ENCODE results near the gene BDKRB2. TPM values are rescaled to one million over a fixed set of nuclear protein-coding genes. Genes with fewer than 3 reads are reported as not detected.
A peak's percentile ranks its signal among the peaks of the same experiment; 100 is the strongest.

BDKRB2 gene
- total RNA-seq, 1 experiment from 2014 or later, result 28.2 TPM

DNA sequence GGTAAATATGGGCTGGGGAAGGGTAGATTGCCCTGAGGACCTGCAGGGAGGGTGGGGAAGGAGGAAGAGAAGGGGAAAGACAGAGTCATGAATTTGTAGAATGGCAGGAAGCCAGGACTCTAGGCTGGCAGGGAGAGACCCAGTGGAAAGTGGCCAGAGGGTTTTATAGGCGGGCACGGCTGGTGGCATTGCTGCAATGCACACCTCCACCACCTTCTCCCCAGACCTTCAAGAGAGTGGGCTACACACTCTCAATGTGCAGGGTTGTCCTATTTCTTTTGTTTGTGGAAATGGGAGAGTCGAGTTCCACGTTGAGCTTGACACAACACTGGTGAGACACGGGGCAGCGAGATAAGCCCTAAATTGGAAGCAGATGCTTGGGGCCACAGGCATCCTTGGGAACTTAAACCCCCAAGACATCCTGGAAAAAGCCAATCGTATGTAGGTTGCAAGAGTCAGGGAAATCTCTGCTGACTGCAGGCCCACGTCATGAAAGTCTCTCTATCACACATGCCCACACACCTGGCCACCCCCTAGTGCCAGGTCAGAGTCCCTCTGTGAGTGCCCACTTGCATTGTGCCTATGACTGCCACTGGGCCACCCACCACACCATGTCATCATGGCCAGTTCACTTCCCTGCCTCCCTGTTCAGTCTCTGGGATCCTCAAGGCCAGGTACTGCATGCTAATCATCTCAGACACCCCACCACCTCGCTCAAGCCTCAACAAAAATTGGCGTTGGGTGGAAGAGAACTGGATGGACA lies 38.0 kb upstream of the BDKRB2 start:
- H3K27ac ChIP-seq, result peak overlapping the region; percentile 82
- no peak overlapping the region for H3K4me3 ChIP-seq
- H3K36me3 ChIP-seq, result no peaks in the 10 kb centered on the region
- H3K4me1 ChIP-seq (replicated peaks), result peaks cover 38% of the 10 kb centered on the region
- H3K9me3 ChIP-seq (replicated peaks), result no peaks in the 10 kb centered on the region
- DNase-seq (ENCODE audit: low read depth in 1 of 2, low spot score in 2 of 2), result peak in 1 of 2 experiments; percentile 47
- no peaks in the 10 kb centered on the region for H3K27me3 ChIP-seq (replicated peaks)

DNA sequence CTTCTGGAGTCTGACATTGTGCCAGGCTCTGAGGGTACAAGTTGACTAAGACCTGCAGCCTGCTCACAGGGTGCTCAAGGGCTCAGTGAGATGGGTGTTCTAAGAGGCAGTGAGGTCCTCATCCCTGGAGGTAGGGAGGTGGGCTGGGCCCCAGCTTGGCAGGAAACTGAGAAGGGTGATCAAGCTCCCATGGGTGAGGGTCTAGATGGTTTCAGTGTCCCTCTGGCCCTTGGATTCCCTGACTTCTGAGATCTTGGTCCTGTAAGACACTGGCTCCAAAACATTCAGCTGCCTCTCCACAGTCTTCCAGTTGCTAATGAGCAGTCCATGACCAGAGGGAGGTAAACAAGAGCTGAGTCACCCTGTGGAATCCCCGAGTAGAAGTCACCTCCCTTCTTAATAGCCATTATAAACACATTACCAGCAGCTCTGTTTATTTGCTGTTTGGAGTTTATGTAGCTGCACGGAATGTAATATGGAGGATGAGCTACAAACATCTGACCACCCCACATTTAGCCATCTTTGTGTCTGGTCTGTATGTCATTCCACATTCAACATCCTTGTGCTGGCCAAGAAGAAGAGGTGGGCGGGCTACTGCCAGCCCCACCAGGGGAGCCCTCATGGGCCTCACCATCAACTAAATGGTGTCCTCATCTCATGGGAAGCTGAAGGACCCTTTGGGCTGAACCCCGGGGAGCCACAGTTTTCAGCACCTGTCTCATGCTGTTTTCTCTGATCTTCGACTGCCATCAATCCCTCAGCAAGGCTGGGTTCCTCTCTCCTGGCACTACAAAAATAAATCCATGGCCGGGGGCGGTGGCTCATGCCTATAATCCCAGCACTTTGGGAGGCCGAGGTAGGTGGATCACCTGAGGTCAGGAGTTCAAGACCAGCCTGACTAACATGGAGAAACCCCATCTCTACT lies 37.2 kb upstream of the BDKRB2 start:
- H3K36me3 ChIP-seq, result no peaks in the 10 kb centered on the region
- H3K9me3 ChIP-seq (replicated peaks), result no peaks in the 10 kb centered on the region
- peak; percentile 86 to 90 for DNase-seq (ENCODE audit: low read depth in 1 of 2, low spot score in 2 of 2)
- H3K27ac ChIP-seq, result peak overlapping the region; percentile 82
- H3K4me1 ChIP-seq (replicated peaks), result peaks cover 34% of the 10 kb centered on the region
- no peaks in the 10 kb centered on the region for H3K27me3 ChIP-seq (replicated peaks)
- no peak overlapping the region for H3K4me3 ChIP-seq

DNA sequence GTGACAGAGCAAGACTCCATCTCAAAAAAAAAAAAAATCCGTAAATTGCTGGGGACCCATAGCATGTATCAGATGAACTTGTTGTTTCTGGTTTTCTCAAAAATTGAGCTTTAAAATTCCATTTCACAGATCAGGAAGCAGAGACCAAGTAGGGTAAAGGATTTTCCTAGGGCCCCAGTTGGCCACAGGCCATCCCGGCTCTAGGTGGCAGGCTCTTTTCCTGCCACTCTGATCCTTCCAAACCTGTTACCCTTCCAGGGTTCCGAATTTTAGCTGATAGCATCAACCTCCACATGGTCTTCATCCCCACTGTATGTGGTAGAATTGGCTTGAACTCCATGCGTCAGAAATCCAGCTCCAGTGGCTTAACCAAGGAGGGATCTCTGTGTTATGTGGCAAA lies 36.1 kb upstream of the BDKRB2 start:
- no peaks in the 10 kb centered on the region for H3K27me3 ChIP-seq (replicated peaks)
- peaks cover 28% of the 10 kb centered on the region for H3K4me1 ChIP-seq (replicated peaks)
- no peak overlapping the region for H3K27ac ChIP-seq
- H3K4me3 ChIP-seq, result no peak overlapping the region
- no peaks in the 10 kb centered on the region for H3K9me3 ChIP-seq (replicated peaks)
- no peaks in the 10 kb centered on the region for H3K36me3 ChIP-seq
- no peak for DNase-seq (ENCODE audit: low read depth in 1 of 2, low spot score in 2 of 2)

DNA sequence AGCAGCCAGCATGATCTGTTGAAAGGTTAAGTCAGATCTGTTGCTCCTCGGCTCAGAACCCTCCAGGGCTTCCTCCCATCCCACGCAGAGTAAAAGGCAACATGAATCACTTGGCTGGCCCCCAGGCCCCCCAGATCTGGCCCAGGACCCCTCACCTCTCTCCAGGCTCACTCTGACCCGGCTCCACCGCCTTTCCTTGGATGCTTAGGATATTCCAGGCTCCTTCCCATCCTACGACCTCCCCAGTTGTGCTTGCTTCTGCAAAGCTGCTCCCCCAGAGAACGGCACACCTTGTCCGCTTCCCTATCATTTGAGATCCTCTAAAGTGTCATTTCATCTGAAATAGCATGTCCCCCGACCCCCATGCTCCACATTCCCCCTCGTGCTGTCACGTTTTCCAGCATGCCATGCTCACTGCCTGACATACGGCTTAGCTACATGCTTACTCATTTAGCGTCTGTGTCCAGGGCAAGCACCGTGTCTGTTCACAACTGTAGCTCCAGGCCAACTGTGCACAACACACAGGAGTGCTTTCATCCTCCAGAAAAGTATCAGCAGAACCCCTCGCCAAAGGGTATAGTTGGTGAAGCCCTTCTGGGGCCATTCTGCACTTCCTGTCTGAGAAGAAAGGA lies 33.6 kb upstream of the BDKRB2 start:
- no peaks in the 10 kb centered on the region for H3K27me3 ChIP-seq (replicated peaks)
- DNase-seq (ENCODE audit: low read depth in 1 of 2, low spot score in 2 of 2), result no peak
- H3K27ac ChIP-seq, result no peak overlapping the region
- no peaks in the 10 kb centered on the region for H3K9me3 ChIP-seq (replicated peaks)
- H3K36me3 ChIP-seq, result no peaks in the 10 kb centered on the region
- H3K4me3 ChIP-seq, result no peak overlapping the region
- peaks cover 20% of the 10 kb centered on the region for H3K4me1 ChIP-seq (replicated peaks)

DNA sequence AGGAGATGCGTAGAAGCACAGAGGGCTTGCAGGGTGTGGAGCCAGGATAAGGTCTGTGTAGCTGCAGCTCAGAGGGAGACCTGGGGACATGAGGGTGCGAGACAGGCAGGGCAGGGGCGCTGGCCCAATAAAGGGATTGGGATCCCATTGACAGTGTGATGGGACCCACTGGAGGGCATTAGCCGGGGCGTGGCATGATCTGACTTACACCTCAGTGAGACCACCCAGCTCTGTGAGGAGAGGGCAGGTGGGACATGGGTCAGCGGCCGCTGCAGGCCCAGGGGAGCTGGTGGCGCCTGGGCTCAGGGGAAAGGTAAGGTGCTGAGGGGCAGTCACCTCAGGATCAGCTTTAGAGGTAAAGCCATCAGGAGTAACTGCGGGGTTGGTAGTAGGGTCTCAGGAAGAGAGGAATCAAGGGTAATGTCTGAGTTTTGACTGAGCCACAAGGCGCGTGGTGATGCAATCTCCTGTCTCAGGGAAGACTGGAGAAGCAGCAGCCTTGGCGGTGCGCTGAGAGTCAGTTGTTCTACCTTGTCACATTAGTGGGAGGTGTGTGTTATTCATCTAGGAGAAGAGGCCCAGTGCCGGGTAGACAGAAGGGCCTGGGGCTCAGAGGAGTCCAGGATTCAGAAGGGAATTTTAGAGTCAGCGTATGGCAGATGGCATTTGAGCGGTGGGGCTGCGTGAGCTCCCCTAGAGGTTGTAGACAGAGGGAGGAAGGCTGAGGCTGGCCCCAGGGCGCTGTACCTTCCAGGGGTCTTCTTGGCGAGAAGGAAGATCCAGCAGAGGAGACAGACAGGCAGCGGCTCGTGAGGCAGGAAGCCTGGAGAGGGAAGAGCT lies 30.8 kb upstream of the BDKRB2 start:
- H3K4me3 ChIP-seq, result no peak overlapping the region
- H3K27ac ChIP-seq, result no peak overlapping the region
- DNase-seq (ENCODE audit: low read depth in 1 of 2, low spot score in 2 of 2), result no peak
- no peaks in the 10 kb centered on the region for H3K9me3 ChIP-seq (replicated peaks)
- no peaks in the 10 kb centered on the region for H3K36me3 ChIP-seq
- peaks cover 13% of the 10 kb centered on the region for H3K4me1 ChIP-seq (replicated peaks)
- H3K27me3 ChIP-seq (replicated peaks), result no peaks in the 10 kb centered on the region

DNA sequence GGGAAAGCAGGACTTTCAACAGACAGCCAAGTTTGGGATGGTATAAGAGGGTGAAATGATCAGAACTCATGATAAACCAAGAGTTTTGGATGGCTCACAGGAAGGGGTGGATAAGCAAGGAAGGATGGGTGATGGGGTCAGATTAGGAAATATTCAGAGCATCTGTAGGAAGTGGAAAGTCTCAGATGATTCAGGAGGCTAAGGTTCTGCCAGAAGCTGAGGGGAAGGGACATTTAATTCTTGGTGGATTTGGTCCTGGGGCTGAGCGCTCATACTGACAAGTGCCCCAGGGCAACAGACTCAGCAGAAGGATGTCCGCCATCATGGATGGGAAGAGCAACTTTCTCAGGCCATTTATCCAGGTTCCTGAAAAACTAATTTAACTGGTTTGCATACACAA lies 28.4 kb upstream of the BDKRB2 start:
- no peak overlapping the region for H3K27ac ChIP-seq
- no peak overlapping the region for H3K4me3 ChIP-seq
- no peak for DNase-seq (ENCODE audit: low read depth in 1 of 2, low spot score in 2 of 2)
- no peaks in the 10 kb centered on the region for H3K27me3 ChIP-seq (replicated peaks)
- H3K4me1 ChIP-seq (replicated peaks), result peaks cover 13% of the 10 kb centered on the region
- H3K9me3 ChIP-seq (replicated peaks), result no peaks in the 10 kb centered on the region
- no peaks in the 10 kb centered on the region for H3K36me3 ChIP-seq

DNA sequence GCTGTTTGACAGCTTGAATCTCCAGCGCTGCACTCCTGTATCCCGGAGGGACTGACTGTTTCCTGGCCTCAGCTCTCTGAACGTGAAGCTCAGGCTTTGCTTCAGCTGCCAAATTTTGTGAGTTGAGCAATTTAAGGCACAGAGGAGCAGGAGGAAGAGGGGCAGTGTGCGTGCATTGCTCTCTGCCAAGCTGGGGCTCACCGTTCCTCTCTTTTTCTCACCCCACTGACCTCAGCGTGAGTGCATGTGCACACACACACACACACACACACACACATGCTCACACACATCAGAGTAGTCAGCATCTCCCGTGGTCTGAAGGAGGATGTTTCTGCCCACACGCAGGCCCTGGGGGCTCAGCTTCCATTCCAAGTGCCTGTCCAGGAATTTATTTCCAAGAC lies 27.8 kb upstream of the BDKRB2 start:
- H3K36me3 ChIP-seq, result no peaks in the 10 kb centered on the region
- H3K4me1 ChIP-seq (replicated peaks), result peaks cover 13% of the 10 kb centered on the region
- H3K27me3 ChIP-seq (replicated peaks), result no peaks in the 10 kb centered on the region
- H3K4me3 ChIP-seq, result no peak overlapping the region
- H3K9me3 ChIP-seq (replicated peaks), result no peaks in the 10 kb centered on the region
- peak in 1 of 2 experiments; percentile 20 for DNase-seq (ENCODE audit: low read depth in 1 of 2, low spot score in 2 of 2)
- H3K27ac ChIP-seq, result no peak overlapping the region

DNA sequence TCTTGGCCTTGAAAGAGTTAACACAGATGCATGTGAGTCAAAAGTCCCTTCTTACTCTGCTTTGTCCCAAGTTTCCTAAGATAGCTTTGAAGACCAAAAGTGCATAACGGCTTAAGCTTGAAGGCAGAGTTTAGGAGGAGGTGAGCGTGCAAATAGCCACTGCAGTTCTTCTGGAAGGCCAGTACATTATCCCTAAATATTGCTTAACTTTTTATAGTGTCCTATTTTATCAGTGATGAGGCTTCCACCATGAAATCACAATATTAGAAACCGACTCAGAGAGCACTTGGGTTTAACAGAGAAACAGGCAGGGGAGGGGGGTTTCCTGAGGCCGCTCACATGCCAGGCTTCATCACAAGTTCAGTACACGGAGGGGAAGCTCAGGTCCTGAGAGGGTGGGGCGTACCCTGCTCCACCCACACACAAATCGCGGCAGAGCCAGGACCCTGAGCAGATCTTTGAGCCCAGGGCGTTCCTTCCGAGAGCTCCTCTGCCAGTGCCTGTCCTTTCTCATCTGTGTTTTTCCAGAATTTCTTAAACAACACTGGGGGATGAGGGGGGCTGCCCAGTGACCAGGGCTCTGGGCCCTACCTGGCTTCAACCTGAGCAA lies 26.8 kb upstream of the BDKRB2 start:
- Histone ChIP-seq H3K27me3 (replicated peaks) (no peaks in the 10 kb centered on the region), H3K9me3 (replicated peaks) (no peaks in the 10 kb centered on the region), H3K27ac (no peak overlapping the region), H3K36me3 (no peaks in the 10 kb centered on the region), H3K4me3 (no peak overlapping the region), H3K4me1 (replicated peaks) (peaks cover 13% of the 10 kb centered on the region)
- no peak for DNase-seq (ENCODE audit: low read depth in 1 of 2, low spot score in 2 of 2)

DNA sequence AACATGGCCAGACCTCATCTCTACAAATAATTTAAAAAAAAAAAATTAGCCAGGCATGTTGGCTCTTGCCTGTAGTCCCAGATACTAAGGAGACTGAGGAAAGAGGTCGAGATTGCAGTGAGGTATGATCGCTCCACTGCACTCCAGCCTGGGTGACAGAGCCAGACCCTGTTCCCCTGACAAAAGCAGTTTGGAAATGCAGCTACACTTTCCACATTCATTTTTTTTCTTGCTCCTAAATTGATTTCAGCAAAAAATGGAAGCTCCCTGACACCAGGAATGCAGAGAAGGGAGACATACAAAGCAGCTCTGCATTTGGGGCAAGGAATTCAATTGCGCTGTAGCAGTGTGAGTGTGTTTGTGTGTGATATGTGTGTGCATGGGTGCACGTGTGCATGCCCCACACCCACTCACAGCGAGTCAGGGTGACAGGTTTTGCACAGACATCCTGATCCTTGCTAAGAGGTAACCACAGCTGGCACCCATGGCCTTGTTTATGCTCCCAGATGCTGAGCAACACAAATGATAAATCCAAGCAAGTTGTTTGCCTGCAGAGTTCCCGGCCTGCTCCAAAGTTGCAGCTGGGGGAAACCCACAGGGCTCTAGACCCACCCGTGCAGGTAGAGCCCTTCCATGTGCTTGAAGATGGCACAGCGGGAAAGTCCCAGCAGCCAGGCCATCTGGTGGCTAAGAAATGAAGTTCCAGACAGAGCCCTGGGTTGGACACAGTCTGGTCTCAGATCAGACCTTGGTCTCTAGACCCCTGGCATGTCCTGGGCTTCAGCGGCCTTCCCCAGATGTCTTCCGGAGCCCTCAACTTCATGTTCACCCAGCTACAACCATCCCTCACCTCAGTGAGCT lies 25.9 kb upstream of the BDKRB2 start:
- Histone ChIP-seq H3K9me3 (replicated peaks) (no peaks in the 10 kb centered on the region), H3K27ac (no peak overlapping the region), H3K36me3 (no peaks in the 10 kb centered on the region), H3K27me3 (replicated peaks) (no peaks in the 10 kb centered on the region), H3K4me3 (no peak overlapping the region), H3K4me1 (replicated peaks) (peaks cover 13% of the 10 kb centered on the region)
- no peak for DNase-seq (ENCODE audit: low read depth in 1 of 2, low spot score in 2 of 2)

DNA sequence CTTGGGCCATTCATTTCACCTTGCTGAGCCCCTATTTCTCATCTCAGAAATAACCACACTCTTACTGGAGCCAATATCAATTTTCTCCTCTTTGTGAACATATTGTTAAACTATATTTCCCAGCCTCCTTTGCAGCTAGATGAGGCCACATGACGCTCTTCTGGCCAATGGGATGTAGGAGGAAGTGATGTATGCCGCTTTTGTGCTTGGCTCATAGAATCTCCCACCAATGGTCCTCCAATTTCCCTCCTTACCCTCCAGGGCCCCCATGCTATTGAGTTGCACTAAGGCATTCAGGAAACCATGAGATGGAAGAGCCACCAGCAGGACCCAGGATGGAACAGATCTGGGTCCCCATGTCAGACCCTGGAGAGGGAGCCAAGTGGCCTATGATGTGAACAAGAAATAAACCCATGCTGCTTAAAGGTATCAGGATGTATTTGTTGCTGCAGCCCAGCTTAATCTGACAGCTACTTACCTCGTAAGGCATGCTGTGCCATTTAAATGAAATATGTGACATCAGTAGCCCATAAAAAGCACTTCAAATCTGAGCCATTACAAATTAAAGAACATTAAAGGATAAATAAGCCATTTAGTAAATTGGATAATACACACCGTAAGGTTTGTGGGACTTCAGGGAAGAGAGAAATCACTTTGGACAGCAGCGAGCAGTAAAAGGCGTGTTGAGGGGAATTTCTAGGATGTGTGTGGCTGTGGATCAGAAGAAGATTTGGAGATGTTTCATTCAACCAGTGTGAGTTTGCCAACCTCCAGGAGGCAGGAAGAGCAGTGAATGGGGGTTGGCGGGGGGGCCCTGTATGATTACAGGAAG lies 24.4 kb upstream of the BDKRB2 start:
- Histone ChIP-seq H3K27ac (no peak overlapping the region), H3K4me1 (replicated peaks) (peaks cover 13% of the 10 kb centered on the region), H3K9me3 (replicated peaks) (no peaks in the 10 kb centered on the region), H3K4me3 (no peak overlapping the region), H3K27me3 (replicated peaks) (no peaks in the 10 kb centered on the region), H3K36me3 (no peaks in the 10 kb centered on the region)
- DNase-seq (ENCODE audit: low read depth in 1 of 2, low spot score in 2 of 2), result no peak

DNA sequence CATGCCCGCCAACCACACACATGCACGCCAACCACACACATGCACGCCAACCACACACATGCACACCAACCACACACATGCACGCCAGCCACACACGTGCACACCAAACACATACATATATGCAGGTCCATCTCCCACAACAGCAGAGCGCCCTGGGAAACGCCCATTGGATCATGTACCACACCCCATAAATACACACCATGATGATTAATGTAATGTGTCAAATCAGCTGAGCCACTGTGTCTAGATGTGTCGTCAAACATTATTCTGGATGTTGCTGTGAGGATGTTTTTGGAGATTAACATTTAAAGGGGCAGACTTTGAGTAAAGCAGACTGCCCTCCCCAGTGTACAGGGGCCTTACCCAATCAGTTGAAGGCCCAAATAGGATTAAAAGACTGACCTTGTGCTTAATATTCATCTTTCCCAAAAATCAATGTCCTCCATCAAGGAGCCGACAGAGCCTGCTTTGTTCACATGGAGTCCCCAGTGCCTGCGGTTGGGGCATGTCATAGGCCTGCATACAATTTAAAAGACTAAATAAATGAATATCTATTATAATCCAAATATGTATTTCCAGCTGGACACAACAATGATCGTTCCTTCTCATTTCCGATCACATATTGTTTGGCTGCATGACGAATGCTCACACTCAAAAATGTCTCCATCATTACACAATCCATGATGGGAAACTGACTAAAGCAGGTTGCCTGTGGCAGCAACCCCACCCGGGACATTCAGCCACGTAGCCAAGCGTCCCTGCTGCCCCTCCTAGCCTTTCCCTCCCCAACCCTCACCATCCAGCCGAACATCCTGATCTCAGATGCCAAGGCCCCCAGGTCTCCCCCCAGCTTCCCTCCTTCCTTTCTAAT lies 23.2 kb upstream of the BDKRB2 start:
- Histone ChIP-seq H3K4me1 (replicated peaks) (peaks cover 12% of the 10 kb centered on the region), H3K27me3 (replicated peaks) (no peaks in the 10 kb centered on the region), H3K36me3 (no peaks in the 10 kb centered on the region), H3K4me3 (no peak overlapping the region), H3K9me3 (replicated peaks) (no peaks in the 10 kb centered on the region), H3K27ac (no peak overlapping the region)
- no peak for DNase-seq (ENCODE audit: low read depth in 1 of 2, low spot score in 2 of 2)
